Kidney (tissue), 14 donors: ENCODE results near the gene EIF4E. TPM values are rescaled to one million over a fixed set of nuclear protein-coding genes. Genes with fewer than 3 reads are reported as not detected.

ENCODE experiments used
- DNase-seq, 5 donors: peaks; one replicate each; pipeline ENCODE4 v3.0.0-alpha.2; 2013 to 2020
- FAIRE-seq: peaks from 2 replicates; lab custom pipeline; 2012; peaks lifted over from hg19 to GRCh38; lab: Jason Lieb, UNC
- H3K27ac ChIP-seq, 2 donors: one replicate each; pipeline ENCODE4 v1.7.0; 2013; ENCODE audit warnings: low read depth in 2 of 2, low read length in 2 of 2, inconsistent platforms in 1 of 2
- H3K27me3 ChIP-seq: one replicate; pipeline ENCODE4 v1.7.1; 2013; ENCODE audit warnings: low read length, inconsistent platforms; ENCODE audit not compliant: control insufficient read depth, insufficient read depth
- H3K36me3 ChIP-seq, 3 donors: one replicate each; pipeline versions ENCODE4 v1.7.0 to v1.7.1; 2013; ENCODE audit warnings: low read length in 3 of 3, control low read depth in 1 of 3, inconsistent platforms in 1 of 3; ENCODE audit not compliant: insufficient read depth in 3 of 3, control insufficient read depth in 2 of 3
- H3K4me1 ChIP-seq, 3 donors: one replicate each; pipeline versions ENCODE4 v1.7.0 to v1.7.1; 2013; ENCODE audit warnings: low read length in 3 of 3, inconsistent platforms in 1 of 3, low read depth in 1 of 3; ENCODE audit not compliant: control insufficient read depth in 2 of 3, insufficient read depth in 2 of 3
- H3K4me3 ChIP-seq, 3 donors: one replicate each; pipeline versions ENCODE4 v1.7.0 to v1.8.1; 2013; ENCODE audit warnings: low read length in 3 of 3, control low read depth in 1 of 3, inconsistent platforms in 1 of 3
- H3K9ac ChIP-seq, 3 donors: one replicate each; pipeline versions ENCODE4 v1.7.0 to v1.7.1; 2013; ENCODE audit warnings: low read length in 3 of 3, control low read depth in 1 of 3, inconsistent platforms in 1 of 3
- H3K9me3 ChIP-seq, 3 donors: one replicate each; pipeline versions ENCODE4 v1.7.0 to v1.7.1; 2013; ENCODE audit warnings: low read length in 3 of 3, control low read depth in 1 of 3, inconsistent platforms in 1 of 3; ENCODE audit not compliant: control insufficient read depth in 2 of 3, insufficient read depth in 1 of 3
- CTCF ChIP-seq: IDR thresholded peaks from 3 replicates; pipeline ENCODE4 v1.5.1; 2012; ENCODE audit warnings: mild to moderate bottlenecking, moderate library complexity, borderline replicate concordance; ENCODE audit not compliant: insufficient read depth; ENCODE audit errors: extremely low read depth
- intact Hi-C: fragments of 100-400 bp; cut with DNase I; formaldehyde crosslinking; loops from one replicate; pipeline ENCODE4 v1.11.1; 2022
- polyA plus RNA-seq: library from polyadenylated mRNA; stranded (reverse); fragments of 350-450 nt; fragmentation: Illumina TruSeq; extraction: RNeasy Lipid Tissue Mini Kit (QIAGEN cat#74804); gene quantifications from one replicate; pipeline ENCODE4 v1.2.3, GENCODE V29; 2014; ENCODE audit warnings: low read depth, low replicate concordance; ENCODE audit not compliant: insufficient read depth
- total RNA-seq: library from RNA; stranded (reverse); fragmentation: NEBNext Ultra II Directional; extraction: Animal tissue kit (Norgen Biotek cat#: 25700); gene quantifications from one replicate; pipeline ENCODE4 v1.2.1, GENCODE V29; 2021
- donor health status: control.
- donor health status: control.
- donor health status: control.
- donor health status: control.
- donor health status: control.
- donor health status: DM: yes; HTN: yes; CAD: no.
- donor health status: Normal renal cell carcinoma (clear cell type).

The EIF4E gene
- total and polyA plus RNA-seq, 2 donors from 2014 or later, result 52.3 to 63.2 TPM

- Histone ChIP-seq H3K27ac (no peak overlapping the region), H3K36me3 (peaks cover 2 to 4% (median 2%) of the 10 kb centered on the region in 3 donors), H3K9ac (no peak overlapping the region), H3K9me3 (no peaks in the 10 kb centered on the region), H3K27me3 (no peaks in the 10 kb centered on the region), H3K4me1 (peaks cover 0 to 6% (median 0%) of the 10 kb centered on the region in 3 donors), H3K4me3 (no peak overlapping the region)
- FAIRE-seq (no peak), DNase-seq (no peak)
- intact Hi-C loops, result no loop called here
- no peak for TF ChIP-seq CTCF
These were observed 25.0 kb downstream of the EIF4E start for GRCh38 chr4:98903963-98904362.

GRCh38 chr4:98903561-98903960, 25.4 kb downstream of the EIF4E start:
- Histone ChIP-seq H3K4me3 (no peak overlapping the region), H3K36me3 (peaks cover 2 to 4% (median 2%) of the 10 kb centered on the region in 3 donors), H3K27me3 (no peaks in the 10 kb centered on the region), H3K4me1 (peaks cover 0 to 6% (median 0%) of the 10 kb centered on the region in 3 donors), H3K9me3 (no peaks in the 10 kb centered on the region), H3K9ac (no peak overlapping the region), H3K27ac (no peak overlapping the region)
- no peak for FAIRE-seq
- no peak for TF ChIP-seq CTCF
- intact Hi-C loops, result no loop called here
- DNase-seq, result no peak

GRCh38 chr4:98899277-98899676, 29.7 kb downstream of the EIF4E start:
- peaks cover 2 to 7% (median 5%) of the 10 kb centered on the region in 3 donors for H3K36me3 ChIP-seq
- DNase-seq (no peak), FAIRE-seq (no peak)
- H3K27me3 ChIP-seq, result no peaks in the 10 kb centered on the region
- no peaks in the 10 kb centered on the region for H3K9me3 ChIP-seq
- H3K4me3 ChIP-seq, result no peak overlapping the region
- intact Hi-C loops, result no loop called here
- TF ChIP-seq CTCF, result no peak
- H3K9ac ChIP-seq, result no peak overlapping the region
- H3K4me1 ChIP-seq, result no peaks in the 10 kb centered on the region
- no peak overlapping the region for H3K27ac ChIP-seq
